H9 (cell line): ENCODE results near the gene GCLC. TPM values are rescaled to one million over a fixed set of nuclear protein-coding genes. Genes with fewer than 3 reads are reported as not detected.

ENCODE experiments used
- DNase-seq: peaks from one replicate; pipeline ENCODE4 v3.0.0-alpha.2; 2017
- H2AFZ ChIP-seq: one replicate; pipeline ENCODE4 v1.6.1; 2013; ENCODE audit warnings: mild to moderate bottlenecking, low read length, control low read depth, moderate library complexity
- H2AK5ac ChIP-seq: 2 replicates; pipeline ENCODE4 v1.6.1; 2013; ENCODE audit warnings: low read length, control low read depth, mixed read lengths; ENCODE audit not compliant: insufficient read length
- H2BK120ac ChIP-seq: one replicate; pipeline ENCODE4 v1.6.1; 2013; ENCODE audit warnings: low read depth, mild to moderate bottlenecking, low read length, control low read depth, inconsistent platforms; ENCODE audit not compliant: poor library complexity, severe bottlenecking
- H2BK12ac ChIP-seq: 2 replicates; pipeline ENCODE4 v1.6.1; 2013; ENCODE audit warnings: low read length, control low read depth, mixed read lengths, low read depth; ENCODE audit not compliant: insufficient read length
- H2BK15ac ChIP-seq: 2 replicates; pipeline ENCODE4 v1.6.1; 2013; ENCODE audit warnings: low read depth, low read length, control low read depth
- H2BK20ac ChIP-seq: one replicate; pipeline ENCODE4 v1.6.1; 2013; ENCODE audit warnings: low read depth, mild to moderate bottlenecking, low read length, control low read depth, inconsistent platforms; ENCODE audit not compliant: poor library complexity, severe bottlenecking
- H2BK5ac ChIP-seq: 2 replicates; pipeline ENCODE4 v1.6.1; 2013; ENCODE audit warnings: low read length, control low read depth, mixed read lengths; ENCODE audit not compliant: insufficient read length
- H3K14ac ChIP-seq: 2 replicates; pipeline ENCODE4 v1.6.1; 2013; ENCODE audit warnings: low read length, control low read depth; ENCODE audit not compliant: insufficient read depth
- H3K18ac ChIP-seq: 2 replicates; pipeline ENCODE4 v1.6.1; 2013; ENCODE audit warnings: low read depth, mild to moderate bottlenecking, mixed read lengths, low read length, control low read depth; ENCODE audit not compliant: insufficient read length
- H3K23ac ChIP-seq: 2 replicates; pipeline ENCODE4 v1.6.1; 2013; ENCODE audit warnings: low read length, control low read depth, mixed read lengths, low read depth; ENCODE audit not compliant: insufficient read length
- H3K23me2 ChIP-seq: 2 replicates; pipeline ENCODE4 v1.6.1; 2013; ENCODE audit warnings: low read depth, mild to moderate bottlenecking, mixed read lengths, low read length, control low read depth; ENCODE audit not compliant: insufficient read length, poor library complexity, severe bottlenecking
- H3K27ac ChIP-seq: 2 replicates; pipeline ENCODE4 v1.5.1; 2013; ENCODE audit warnings: low read length, control low read depth, mixed read lengths, low read depth; ENCODE audit not compliant: insufficient read length
- H3K27me3 ChIP-seq: 2 replicates; pipeline ENCODE4 v1.6.1; 2013; ENCODE audit warnings: low read length, control low read depth, inconsistent platforms; ENCODE audit not compliant: insufficient read depth
- H3K4ac ChIP-seq: 2 replicates; pipeline ENCODE4 v1.6.1; 2013; ENCODE audit warnings: low read depth, mild to moderate bottlenecking, control low read depth, inconsistent platforms, low read length, moderate library complexity
- H3K4me1 ChIP-seq: 2 replicates; pipeline ENCODE4 v1.6.1; 2013; ENCODE audit warnings: low read length, control low read depth, inconsistent platforms; ENCODE audit not compliant: insufficient read depth
- H3K4me2 ChIP-seq: 2 replicates; pipeline ENCODE4 v1.6.1; 2013; ENCODE audit warnings: low read length, control low read depth, mixed read lengths; ENCODE audit not compliant: insufficient read length, insufficient read depth
- H3K56ac ChIP-seq: 2 replicates; pipeline ENCODE4 v1.6.1; 2013; ENCODE audit warnings: low read depth, mild to moderate bottlenecking, mixed read lengths, low read length, control low read depth; ENCODE audit not compliant: insufficient read length
- H3K79me1 ChIP-seq: 2 replicates; pipeline ENCODE4 v1.6.1; 2013; ENCODE audit warnings: low read depth, mild to moderate bottlenecking, moderate library complexity, low read length, control low read depth, inconsistent platforms; ENCODE audit not compliant: insufficient read depth, poor library complexity, severe bottlenecking
- H3K79me2 ChIP-seq: 2 replicates; pipeline ENCODE4 v1.6.1; 2013; ENCODE audit warnings: low read length, control low read depth, inconsistent platforms; ENCODE audit not compliant: insufficient read depth
- H3K9ac ChIP-seq: 2 replicates; pipeline ENCODE4 v1.6.1; 2013; ENCODE audit warnings: low read length, control low read depth, mixed read lengths; ENCODE audit not compliant: insufficient read length; ENCODE audit errors: extremely low read depth
- H3K9me3 ChIP-seq: one replicate; pipeline ENCODE4 v1.6.1; 2013; ENCODE audit warnings: low read depth, low read length, inconsistent platforms; ENCODE audit not compliant: control insufficient read depth
- H3T11ph ChIP-seq: one replicate; pipeline ENCODE4 v1.6.1; 2013; ENCODE audit warnings: mild to moderate bottlenecking, low read length, control low read depth, inconsistent platforms
- H4K20me1 ChIP-seq: one replicate; pipeline ENCODE4 v1.6.1; 2013; ENCODE audit not compliant: control insufficient read depth, insufficient read length, insufficient read depth
- H4K5ac ChIP-seq: 2 replicates; pipeline ENCODE4 v1.6.1; 2013; ENCODE audit warnings: low read depth, mild to moderate bottlenecking, mixed read lengths, low read length, control low read depth; ENCODE audit not compliant: insufficient read length
- H4K8ac ChIP-seq: replicated peaks from 2 replicates; pipeline ENCODE4 v1.6.1; 2013; ENCODE audit warnings: low read length, control low read depth, mixed read lengths, low read depth; ENCODE audit not compliant: insufficient read length
- H4K91ac ChIP-seq: 2 replicates; pipeline ENCODE4 v1.6.1; 2013; ENCODE audit warnings: low read depth, mild to moderate bottlenecking, moderate library complexity, mixed read lengths, low read length, control low read depth; ENCODE audit not compliant: insufficient read length
- H3K27ac Mint-ChIP-seq, 3 experiments: 2 replicates in 2 of 3; 3 replicates in 1 of 3; pipeline ENCODE4 v1.8.0; 2020 to 2021; ENCODE audit warnings: mixed read lengths in 3 of 3, mild to moderate bottlenecking in 1 of 3, moderate library complexity in 1 of 3
- H3K27me3 Mint-ChIP-seq: 2 replicates; pipeline ENCODE4 v1.8.0; 2021; ENCODE audit warnings: low read depth, mild to moderate bottlenecking, moderate library complexity, mixed read lengths
- H3K36me3 Mint-ChIP-seq, 3 experiments: 2 replicates in 2 of 3; 3 replicates in 1 of 3; pipeline ENCODE4 v1.8.0; 2020 to 2021; ENCODE audit warnings: low read depth in 3 of 3, mixed read lengths in 3 of 3; ENCODE audit not compliant: insufficient read depth in 1 of 3
- H3K4me1 Mint-ChIP-seq, 2 experiments: 2 replicates each; pipeline ENCODE4 v1.8.0; 2020; ENCODE audit warnings: mixed read lengths in 2 of 2
- H3K4me3 Mint-ChIP-seq, 2 experiments: 2 replicates in 1 of 2; 3 replicates in 1 of 2; pipeline ENCODE4 v1.8.0; 2020 to 2021; ENCODE audit warnings: mild to moderate bottlenecking in 2 of 2, mixed read lengths in 2 of 2, moderate library complexity in 1 of 2
- H3K9me3 Mint-ChIP-seq, 2 experiments: 2 replicates in 1 of 2; 3 replicates in 1 of 2; pipeline ENCODE4 v1.8.0; 2020; ENCODE audit warnings: mild to moderate bottlenecking in 2 of 2, mixed read lengths in 2 of 2, moderate library complexity in 1 of 2
- CTCF ChIP-seq: fragments of 200-600 bp; sonication (generic); conservative IDR thresholded peaks from 3 replicates; pipeline ENCODE4 v1.8.0; 2021; ENCODE audit warnings: antibody characterized with exemption, mild to moderate bottlenecking
- WGBS: extraction: QIAGEN DNeasy Blood & Tissue Kit; methylation state at CpG from one replicate; pipeline ENCODE4 v1.1.7; 2013; ENCODE audit warnings: missing lambda C conversion rate, low lambda C conversion rate, mixed read lengths; ENCODE audit not compliant: insufficient read length; ENCODE audit errors: extremely low coverage; 5-methylcytosine and 5-hydroxymethylcytosine counted together
- total RNA-seq: library from RNA; stranded (reverse); gene quantifications from 2 replicates; pipeline ENCODE4 v1.2.1, GENCODE V29; 2021

Gene GCLC
- total RNA-seq, 1 experiment from 2014 or later = 55.5 TPM

GRCh38 chr6:53547811-53548496 lies 3.1 kb upstream of the GCLC start:
- Histone ChIP-seq H2BK20ac (no peak overlapping the region), H3T11ph (no peak overlapping the region), H4K5ac (no peak overlapping the region), H2BK12ac (no peak overlapping the region), H4K8ac (no peak overlapping the region), H3K4me2 (peak overlapping the region; percentile 83), H3K4ac (no peak overlapping the region), H3K56ac (no peak overlapping the region), H2AFZ (no peak overlapping the region), H2BK5ac (no peak overlapping the region), H3K23ac (no peak overlapping the region), H4K91ac (no peak overlapping the region), H4K20me1 (no peaks in the 10 kb centered on the region), H3K18ac (no peak overlapping the region), H3K79me1 (no peaks in the 10 kb centered on the region), H2AK5ac (no peak overlapping the region), H3K27ac (no peak overlapping the region), H2BK15ac (no peak overlapping the region), H3K4me1 (peaks cover 1% of the 10 kb centered on the region; the same call in 1 of the 2 replicates), H3K79me2 (peaks cover 7% of the 10 kb centered on the region; the same call in 1 of the 2 replicates), H3K23me2 (peaks cover 10% of the 10 kb centered on the region), H3K27me3 (peaks cover 4% of the 10 kb centered on the region; the same call in 1 of the 2 replicates), H3K9ac (peak overlapping the region; percentile 64), H2BK120ac (no peak overlapping the region), H3K14ac (no peak overlapping the region), H3K9me3 (no peaks in the 10 kb centered on the region)
- peak overlapping the region; percentile 76 to 83 for H3K4me3 Mint-ChIP-seq
- peaks cover 22 to 25% of the 10 kb centered on the region in 2 experiments for H3K4me1 Mint-ChIP-seq
- DNase-seq = peak; percentile 95
- TF ChIP-seq CTCF = no peak
- H3K9me3 Mint-ChIP-seq = peaks cover 0 to 14% of the 10 kb centered on the region in 2 experiments; a peak in 3 of 5 replicates
- peak overlapping the region; percentile 44 to 96 (median 95); a peak in 4 of 7 replicates for H3K27ac Mint-ChIP-seq
- H3K27me3 Mint-ChIP-seq = peaks cover 29% of the 10 kb centered on the region
- whole genome bisulfite sequencing = no CpG with 5 or more reads among the region's 57 CpGs
- peaks cover 0 to 7% (median 1%) of the 10 kb centered on the region in 3 experiments; a peak in 4 of 7 replicates for H3K36me3 Mint-ChIP-seq
